Measurements from ENCODE around the gene MS4A10. TPM values are rescaled to one million over a fixed set of nuclear protein-coding genes. Genes with fewer than 3 reads are reported as not detected.

Gene MS4A10
- total and polyA plus RNA-seq, 10 of the 15 experiments (the other 5 are each of a cell fraction or from before 2014, with no cell fraction given), result not detected

DNA sequence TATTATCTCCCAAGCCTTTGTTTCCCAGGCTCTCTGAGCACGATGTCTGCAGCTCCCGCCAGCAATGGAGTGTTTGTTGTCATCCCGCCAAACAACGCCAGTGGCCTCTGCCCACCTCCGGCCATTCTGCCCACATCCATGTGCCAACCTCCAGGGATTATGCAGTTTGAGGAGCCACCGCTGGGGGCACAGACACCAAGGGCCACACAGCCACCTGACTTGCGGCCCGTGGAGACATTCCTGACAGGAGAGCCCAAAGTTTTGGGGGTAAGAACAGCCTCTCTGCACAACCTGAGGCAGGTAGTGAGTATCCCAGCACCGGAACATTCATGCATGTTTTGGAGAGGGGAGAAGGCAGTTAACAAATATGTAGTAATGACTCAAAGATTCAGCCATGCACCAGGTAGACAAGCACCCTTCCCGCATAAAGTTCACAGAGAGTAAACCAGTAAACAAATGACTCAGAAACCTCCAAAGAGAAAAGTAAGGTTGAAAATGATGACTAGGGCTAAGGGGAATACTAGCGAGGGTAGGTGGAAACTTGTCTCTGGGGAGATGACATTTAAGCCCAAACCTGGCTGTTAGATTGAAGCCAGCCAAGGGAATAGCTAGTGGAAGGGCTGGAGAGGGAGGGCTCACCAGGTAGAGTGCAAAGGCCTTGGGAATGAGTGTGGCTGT is 21.3 kb upstream of the MS4A10 start (continued):
- TF ChIP-seq, protein P1, sequence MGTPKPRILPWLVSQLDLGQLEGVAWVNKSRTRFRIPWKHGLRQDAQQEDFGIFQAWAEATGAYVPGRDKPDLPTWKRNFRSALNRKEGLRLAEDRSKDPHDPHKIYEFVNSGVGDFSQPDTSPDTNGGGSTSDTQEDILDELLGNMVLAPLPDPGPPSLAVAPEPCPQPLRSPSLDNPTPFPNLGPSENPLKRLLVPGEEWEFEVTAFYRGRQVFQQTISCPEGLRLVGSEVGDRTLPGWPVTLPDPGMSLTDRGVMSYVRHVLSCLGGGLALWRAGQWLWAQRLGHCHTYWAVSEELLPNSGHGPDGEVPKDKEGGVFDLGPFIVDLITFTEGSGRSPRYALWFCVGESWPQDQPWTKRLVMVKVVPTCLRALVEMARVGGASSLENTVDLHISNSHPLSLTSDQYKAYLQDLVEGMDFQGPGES (IDR thresholded peaks at IDR 0.05), result no peak
- TF ChIP-seq, protein P2, sequence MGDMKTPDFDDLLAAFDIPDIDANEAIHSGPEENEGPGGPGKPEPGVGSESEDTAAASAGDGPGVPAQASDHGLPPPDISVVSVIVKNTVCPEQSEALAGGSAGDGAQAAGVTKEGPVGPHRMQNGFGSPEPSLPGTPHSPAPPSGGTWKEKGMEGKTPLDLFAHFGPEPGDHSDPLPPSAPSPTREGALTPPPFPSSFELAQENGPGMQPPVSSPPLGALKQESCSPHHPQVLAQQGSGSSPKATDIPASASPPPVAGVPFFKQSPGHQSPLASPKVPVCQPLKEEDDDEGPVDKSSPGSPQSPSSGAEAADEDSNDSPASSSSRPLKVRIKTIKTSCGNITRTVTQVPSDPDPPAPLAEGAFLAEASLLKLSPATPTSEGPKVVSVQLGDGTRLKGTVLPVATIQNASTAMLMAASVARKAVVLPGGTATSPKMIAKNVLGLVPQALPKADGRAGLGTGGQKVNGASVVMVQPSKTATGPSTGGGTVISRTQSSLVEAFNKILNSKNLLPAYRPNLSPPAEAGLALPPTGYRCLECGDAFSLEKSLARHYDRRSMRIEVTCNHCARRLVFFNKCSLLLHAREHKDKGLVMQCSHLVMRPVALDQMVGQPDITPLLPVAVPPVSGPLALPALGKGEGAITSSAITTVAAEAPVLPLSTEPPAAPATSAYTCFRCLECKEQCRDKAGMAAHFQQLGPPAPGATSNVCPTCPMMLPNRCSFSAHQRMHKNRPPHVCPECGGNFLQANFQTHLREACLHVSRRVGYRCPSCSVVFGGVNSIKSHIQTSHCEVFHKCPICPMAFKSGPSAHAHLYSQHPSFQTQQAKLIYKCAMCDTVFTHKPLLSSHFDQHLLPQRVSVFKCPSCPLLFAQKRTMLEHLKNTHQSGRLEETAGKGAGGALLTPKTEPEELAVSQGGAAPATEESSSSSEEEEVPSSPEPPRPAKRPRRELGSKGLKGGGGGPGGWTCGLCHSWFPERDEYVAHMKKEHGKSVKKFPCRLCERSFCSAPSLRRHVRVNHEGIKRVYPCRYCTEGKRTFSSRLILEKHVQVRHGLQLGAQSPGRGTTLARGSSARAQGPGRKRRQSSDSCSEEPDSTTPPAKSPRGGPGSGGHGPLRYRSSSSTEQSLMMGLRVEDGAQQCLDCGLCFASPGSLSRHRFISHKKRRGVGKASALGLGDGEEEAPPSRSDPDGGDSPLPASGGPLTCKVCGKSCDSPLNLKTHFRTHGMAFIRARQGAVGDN (IDR thresholded peaks at IDR 0.05), result peak; percentile 60
- TF ChIP-seq PAX8 (IDR thresholded peaks at IDR 0.05) (no peak), RFX5 (IDR thresholded peaks at IDR 0.05; ENCODE audit: low read depth, low read length) (no peak), EGR1 (IDR thresholded peaks at IDR 0.05; ENCODE audit: borderline replicate concordance in 1 of 2, low read depth in 2 of 2, low read length in 2 of 2) (no peak), ZNF384 (IDR thresholded peaks at IDR 0.05; ENCODE audit: borderline replicate concordance, low read depth, low read length) (no peak), ZZZ3 (IDR thresholded peaks at IDR 0.05; ENCODE audit: control insufficient read depth, insufficient read length, low read depth) (no peak), ZNF217 (IDR thresholded peaks at IDR 0.05) (no peak), IRF4 (IDR thresholded peaks at IDR 0.05; ENCODE audit: low read depth, low read length) (no peak), NFYB (IDR thresholded peaks at IDR 0.05; ENCODE audit: insufficient read depth, low read depth, low read length) (no peak), MEF2A (IDR thresholded peaks at IDR 0.05; ENCODE audit: insufficient read depth, low read depth, low read length) (no peak), CBFB (IDR thresholded peaks at IDR 0.05; ENCODE audit: low read depth) (no peak), NFIC (IDR thresholded peaks at IDR 0.05; ENCODE audit: low read depth, low read length) (peak; percentile 65; the same call in 1 of the 2 replicates)
- TF ChIP-seq, protein P3, sequence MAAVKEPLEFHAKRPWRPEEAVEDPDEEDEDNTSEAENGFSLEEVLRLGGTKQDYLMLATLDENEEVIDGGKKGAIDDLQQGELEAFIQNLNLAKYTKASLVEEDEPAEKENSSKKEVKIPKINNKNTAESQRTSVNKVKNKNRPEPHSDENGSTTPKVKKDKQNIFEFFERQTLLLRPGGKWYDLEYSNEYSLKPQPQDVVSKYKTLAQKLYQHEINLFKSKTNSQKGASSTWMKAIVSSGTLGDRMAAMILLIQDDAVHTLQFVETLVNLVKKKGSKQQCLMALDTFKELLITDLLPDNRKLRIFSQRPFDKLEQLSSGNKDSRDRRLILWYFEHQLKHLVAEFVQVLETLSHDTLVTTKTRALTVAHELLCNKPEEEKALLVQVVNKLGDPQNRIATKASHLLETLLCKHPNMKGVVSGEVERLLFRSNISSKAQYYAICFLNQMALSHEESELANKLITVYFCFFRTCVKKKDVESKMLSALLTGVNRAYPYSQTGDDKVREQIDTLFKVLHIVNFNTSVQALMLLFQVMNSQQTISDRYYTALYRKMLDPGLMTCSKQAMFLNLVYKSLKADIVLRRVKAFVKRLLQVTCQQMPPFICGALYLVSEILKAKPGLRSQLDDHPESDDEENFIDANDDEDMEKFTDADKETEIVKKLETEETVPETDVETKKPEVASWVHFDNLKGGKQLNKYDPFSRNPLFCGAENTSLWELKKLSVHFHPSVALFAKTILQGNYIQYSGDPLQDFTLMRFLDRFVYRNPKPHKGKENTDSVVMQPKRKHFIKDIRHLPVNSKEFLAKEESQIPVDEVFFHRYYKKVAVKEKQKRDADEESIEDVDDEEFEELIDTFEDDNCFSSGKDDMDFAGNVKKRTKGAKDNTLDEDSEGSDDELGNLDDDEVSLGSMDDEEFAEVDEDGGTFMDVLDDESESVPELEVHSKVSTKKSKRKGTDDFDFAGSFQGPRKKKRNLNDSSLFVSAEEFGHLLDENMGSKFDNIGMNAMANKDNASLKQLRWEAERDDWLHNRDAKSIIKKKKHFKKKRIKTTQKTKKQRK (IDR thresholded peaks at IDR 0.05; ENCODE audit: low read depth, low read length), result no peak
- TF ChIP-seq, protein P4, sequence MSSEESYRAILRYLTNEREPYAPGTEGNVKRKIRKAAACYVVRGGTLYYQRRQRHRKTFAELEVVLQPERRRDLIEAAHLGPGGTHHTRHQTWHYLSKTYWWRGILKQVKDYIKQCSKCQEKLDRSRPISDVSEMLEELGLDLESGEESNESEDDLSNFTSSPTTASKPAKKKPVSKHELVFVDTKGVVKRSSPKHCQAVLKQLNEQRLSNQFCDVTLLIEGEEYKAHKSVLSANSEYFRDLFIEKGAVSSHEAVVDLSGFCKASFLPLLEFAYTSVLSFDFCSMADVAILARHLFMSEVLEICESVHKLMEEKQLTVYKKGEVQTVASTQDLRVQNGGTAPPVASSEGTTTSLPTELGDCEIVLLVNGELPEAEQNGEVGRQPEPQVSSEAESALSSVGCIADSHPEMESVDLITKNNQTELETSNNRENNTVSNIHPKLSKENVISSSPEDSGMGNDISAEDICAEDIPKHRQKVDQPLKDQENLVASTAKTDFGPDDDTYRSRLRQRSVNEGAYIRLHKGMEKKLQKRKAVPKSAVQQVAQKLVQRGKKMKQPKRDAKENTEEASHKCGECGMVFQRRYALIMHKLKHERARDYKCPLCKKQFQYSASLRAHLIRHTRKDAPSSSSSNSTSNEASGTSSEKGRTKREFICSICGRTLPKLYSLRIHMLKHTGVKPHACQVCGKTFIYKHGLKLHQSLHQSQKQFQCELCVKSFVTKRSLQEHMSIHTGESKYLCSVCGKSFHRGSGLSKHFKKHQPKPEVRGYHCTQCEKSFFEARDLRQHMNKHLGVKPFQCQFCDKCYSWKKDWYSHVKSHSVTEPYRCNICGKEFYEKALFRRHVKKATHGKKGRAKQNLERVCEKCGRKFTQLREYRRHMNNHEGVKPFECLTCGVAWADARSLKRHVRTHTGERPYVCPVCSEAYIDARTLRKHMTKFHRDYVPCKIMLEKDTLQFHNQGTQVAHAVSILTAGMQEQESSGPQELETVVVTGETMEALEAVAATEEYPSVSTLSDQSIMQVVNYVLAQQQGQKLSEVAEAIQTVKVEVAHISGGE (CRISPR knock-in tag; IDR thresholded peaks at IDR 0.05), result no peak
- TF ChIP-seq, protein P5, sequence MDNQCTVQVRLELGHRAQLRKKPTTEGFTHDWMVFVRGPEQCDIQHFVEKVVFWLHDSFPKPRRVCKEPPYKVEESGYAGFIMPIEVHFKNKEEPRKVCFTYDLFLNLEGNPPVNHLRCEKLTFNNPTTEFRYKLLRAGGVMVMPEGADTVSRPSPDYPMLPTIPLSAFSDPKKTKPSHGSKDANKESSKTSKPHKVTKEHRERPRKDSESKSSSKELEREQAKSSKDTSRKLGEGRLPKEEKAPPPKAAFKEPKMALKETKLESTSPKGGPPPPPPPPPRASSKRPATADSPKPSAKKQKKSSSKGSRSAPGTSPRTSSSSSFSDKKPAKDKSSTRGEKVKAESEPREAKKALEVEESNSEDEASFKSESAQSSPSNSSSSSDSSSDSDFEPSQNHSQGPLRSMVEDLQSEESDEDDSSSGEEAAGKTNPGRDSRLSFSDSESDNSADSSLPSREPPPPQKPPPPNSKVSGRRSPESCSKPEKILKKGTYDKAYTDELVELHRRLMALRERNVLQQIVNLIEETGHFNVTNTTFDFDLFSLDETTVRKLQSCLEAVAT (IDR thresholded peaks at IDR 0.05), result no peak
